GM19193 (cell line): ENCODE measurements around the gene FIBCD1.

Source experiments
- POLR2A ChIP-seq: IDR thresholded peaks from 4 replicates; pipeline ENCODE4 v1.6.1; 2011; ENCODE audit not compliant: insufficient read depth, insufficient read length; ENCODE audit errors: extremely low read depth

The FIBCD1 gene

GRCh38 chr9:130868230-130868629 lies 70.8 kb downstream of the FIBCD1 start:
- TF ChIP-seq POLR2A: no peak

- no peak for TF ChIP-seq POLR2A
These were observed 71.5 kb downstream of the FIBCD1 start for GRCh38 chr9:130867556-130867955.

- no peak for TF ChIP-seq POLR2A
These were observed 72.5 kb downstream of the FIBCD1 start for GRCh38 chr9:130866474-130866965.

- no peak for TF ChIP-seq POLR2A
These were observed 73.1 kb downstream of the FIBCD1 start for GRCh38 chr9:130865921-130866320.

GRCh38 chr9:130864541-130864940 lies 74.5 kb downstream of the FIBCD1 start:
- TF ChIP-seq POLR2A: no peak

- TF ChIP-seq POLR2A: no peak
These were observed 76.3 kb downstream of the FIBCD1 start for GRCh38 chr9:130862747-130863146.

GRCh38 chr9:130862217-130862616 lies 76.8 kb downstream of the FIBCD1 start:
- no peak for TF ChIP-seq POLR2A

GRCh38 chr9:130861372-130862180 lies 77.5 kb downstream of the FIBCD1 start:
- no peak for TF ChIP-seq POLR2A

GRCh38 chr9:130860458-130861316 lies 78.4 kb downstream of the FIBCD1 start:
- TF ChIP-seq POLR2A: no peak

- TF ChIP-seq POLR2A: no peak
These were observed 80.0 kb downstream of the FIBCD1 start for GRCh38 chr9:130858739-130859705.

GRCh38 chr9:130857864-130858738 lies 80.9 kb downstream of the FIBCD1 start:
- no peak for TF ChIP-seq POLR2A

- no peak for TF ChIP-seq POLR2A
These were observed 82.6 kb downstream of the FIBCD1 start for GRCh38 chr9:130856474-130856873.

GRCh38 chr9:130854835-130855234 lies 84.2 kb downstream of the FIBCD1 start:
- no peak for TF ChIP-seq POLR2A
